Neuronal stem cell (in vitro differentiated cells): Measurements from ENCODE around the gene MGMT.

Source experiments
- DNase-seq: peaks from one replicate; pipeline ENCODE4 v3.0.0-alpha.2; 2013; ENCODE audit warnings: low spot score
- H2AFZ ChIP-seq: one replicate; pipeline ENCODE4 v1.6.1; 2013; ENCODE audit warnings: mild to moderate bottlenecking, low read length, inconsistent platforms
- H2AK5ac ChIP-seq: 2 replicates; pipeline ENCODE4 v1.6.1; 2013; ENCODE audit warnings: low read depth, mild to moderate bottlenecking, inconsistent platforms, low read length, moderate library complexity, mixed read lengths
- H2BK120ac ChIP-seq: 2 replicates; pipeline ENCODE4 v1.6.1; 2013; ENCODE audit warnings: low read depth, mild to moderate bottlenecking, inconsistent platforms, low read length, moderate library complexity, mixed read lengths
- H2BK12ac ChIP-seq: one replicate; pipeline ENCODE4 v1.6.1; 2013; ENCODE audit warnings: low read length, inconsistent platforms
- H2BK15ac ChIP-seq: 2 replicates; pipeline ENCODE4 v1.6.1; 2013; ENCODE audit warnings: mild to moderate bottlenecking, low read length, inconsistent platforms, mixed read lengths
- H2BK5ac ChIP-seq: one replicate; pipeline ENCODE4 v1.6.1; 2013; ENCODE audit warnings: inconsistent platforms, mild to moderate bottlenecking, low read length, moderate library complexity
- H3K14ac ChIP-seq: one replicate; pipeline ENCODE4 v1.6.1; 2013; ENCODE audit warnings: low read length, inconsistent platforms
- H3K18ac ChIP-seq: 2 replicates; pipeline ENCODE4 v1.6.1; 2013; ENCODE audit warnings: low read length, inconsistent platforms
- H3K23ac ChIP-seq: 2 replicates; pipeline ENCODE4 v1.6.1; 2013; ENCODE audit warnings: low read depth, mild to moderate bottlenecking, mixed read lengths, low read length, inconsistent platforms; ENCODE audit not compliant: poor library complexity
- H3K27ac ChIP-seq: replicated peaks from 3 replicates; pipeline ENCODE4 v1.5.1; 2013; ENCODE audit warnings: low read length, inconsistent platforms
- H3K27me3 ChIP-seq, 3 experiments: 2 replicates each; pipeline ENCODE4 v1.6.1; 2013; ENCODE audit warnings: low read length in 3 of 3, mild to moderate bottlenecking in 2 of 3, inconsistent platforms in 1 of 3, low read depth in 1 of 3, mixed read lengths in 1 of 3, moderate library complexity in 1 of 3; ENCODE audit not compliant: control insufficient read depth in 3 of 3, insufficient read depth in 3 of 3
- H3K36me3 ChIP-seq, 2 donors: replicated peaks in 1 of 2; 2 replicates each; pipeline ENCODE4 v1.6.1; 2013; ENCODE audit warnings: low read length in 2 of 2; ENCODE audit not compliant: control insufficient read depth in 2 of 2, insufficient read depth in 2 of 2
- H3K4ac ChIP-seq: 2 replicates; pipeline ENCODE4 v1.6.1; 2013; ENCODE audit warnings: inconsistent platforms, mild to moderate bottlenecking, low read length, moderate library complexity
- H3K4me1 ChIP-seq, 2 donors: 1 replicate in 1 of 2; 2 replicates in 1 of 2; pipeline ENCODE4 v1.6.1; 2013; ENCODE audit warnings: low read length in 2 of 2, low read depth in 1 of 2; ENCODE audit not compliant: control insufficient read depth in 2 of 2, insufficient read depth in 1 of 2
- H3K4me2 ChIP-seq: one replicate; pipeline ENCODE4 v1.6.1; 2013; ENCODE audit warnings: mild to moderate bottlenecking, low read length, inconsistent platforms; ENCODE audit not compliant: insufficient read depth, poor library complexity, severe bottlenecking
- H3K4me3 ChIP-seq, 2 donors: 2 replicates each; pipeline ENCODE4 v1.5.1; 2013; ENCODE audit warnings: low read length in 2 of 2, mild to moderate bottlenecking in 2 of 2, inconsistent platforms in 1 of 2, moderate library complexity in 1 of 2
- H3K79me1 ChIP-seq: one replicate; pipeline ENCODE4 v1.6.1; 2013; ENCODE audit warnings: low read depth, mild to moderate bottlenecking, inconsistent platforms, low read length, moderate library complexity
- H3K9ac ChIP-seq: one replicate; pipeline ENCODE4 v1.6.1; 2013; ENCODE audit warnings: mild to moderate bottlenecking, low read depth, low read length, inconsistent platforms; ENCODE audit not compliant: poor library complexity
- H3K9me3 ChIP-seq, 2 donors: replicated peaks in 1 of 2; 2 replicates each; pipeline versions ENCODE3 to v1.6.1; 2013; ENCODE audit warnings: low read length in 2 of 2, mild to moderate bottlenecking in 2 of 2, inconsistent platforms in 1 of 2, low read depth in 1 of 2, mixed read lengths in 1 of 2, moderate library complexity in 1 of 2; ENCODE audit not compliant: control insufficient read depth in 2 of 2, insufficient read depth in 1 of 2
- H4K8ac ChIP-seq: one replicate; pipeline ENCODE4 v1.6.1; 2013; ENCODE audit warnings: low read depth, mild to moderate bottlenecking, inconsistent platforms, low read length, moderate library complexity
- H4K91ac ChIP-seq: one replicate; pipeline ENCODE4 v1.6.1; 2013; ENCODE audit warnings: low read length, low read depth, mild to moderate bottlenecking, inconsistent platforms; ENCODE audit not compliant: poor library complexity
- WGBS, 2 donors: extraction: QIAGEN DNeasy Blood & Tissue Kit; methylation state at CpG; one replicate each; pipeline ENCODE4 v1.1.7; 2013; ENCODE audit warnings: missing lambda C conversion rate in 2 of 2, mixed read lengths in 1 of 2; ENCODE audit not compliant: insufficient read length in 2 of 2, insufficient replicate concordance in 1 of 2; ENCODE audit errors: extremely low coverage in 2 of 2; 5-methylcytosine and 5-hydroxymethylcytosine counted together

Gene MGMT

GRCh38 chr10:129601737-129602136 lies 134.7 kb downstream of the MGMT start:
- WGBS, 2 donors = no CpG with 5 or more reads among the region's 10 CpGs
- no peak overlapping the region for H2BK15ac ChIP-seq
- no peak overlapping the region for H3K9ac ChIP-seq
- H3K79me1 ChIP-seq = no peaks in the 10 kb centered on the region
- no peak overlapping the region for H2BK12ac ChIP-seq
- H3K4me2 ChIP-seq = no peak overlapping the region
- H3K14ac ChIP-seq = no peak overlapping the region
- H4K91ac ChIP-seq = no peak overlapping the region
- H2AFZ ChIP-seq = no peak overlapping the region
- no peak overlapping the region for H2BK120ac ChIP-seq
- no peak overlapping the region for H3K4ac ChIP-seq
- no peak overlapping the region for H3K23ac ChIP-seq
- no peak overlapping the region for H2AK5ac ChIP-seq
- no peak overlapping the region for H3K4me3 ChIP-seq
- no peak overlapping the region for H4K8ac ChIP-seq
- peaks cover 0 to 6% of the 10 kb centered on the region in 2 donors for H3K4me1 ChIP-seq
- H3K9me3 ChIP-seq = peaks cover 0 to 1% of the 10 kb centered on the region in 2 donors
- no peaks in the 10 kb centered on the region for H3K27me3 ChIP-seq
- DNase-seq = no peak
- no peak overlapping the region for H3K27ac ChIP-seq
- no peaks in the 10 kb centered on the region for H3K36me3 ChIP-seq
- no peak overlapping the region for H3K18ac ChIP-seq
- no peak overlapping the region for H2BK5ac ChIP-seq

- no peak overlapping the region for H3K27ac ChIP-seq
- no peak for DNase-seq
- H3K9me3 ChIP-seq = no peaks in the 10 kb centered on the region
- H2BK15ac ChIP-seq = no peak overlapping the region
- no peak overlapping the region for H3K18ac ChIP-seq
- H3K4me3 ChIP-seq = no peak overlapping the region
- H2BK5ac ChIP-seq = no peak overlapping the region
- no peak overlapping the region for H2AK5ac ChIP-seq
- H2BK120ac ChIP-seq = no peak overlapping the region
- no peak overlapping the region for H2AFZ ChIP-seq
- H4K8ac ChIP-seq = no peak overlapping the region
- no peaks in the 10 kb centered on the region for H3K79me1 ChIP-seq
- H3K36me3 ChIP-seq = no peaks in the 10 kb centered on the region
- no peak overlapping the region for H4K91ac ChIP-seq
- H3K4me2 ChIP-seq = no peak overlapping the region
- no peak overlapping the region for H2BK12ac ChIP-seq
- H3K14ac ChIP-seq = no peak overlapping the region
- WGBS, 2 donors = no CpG with 5 or more reads among the region's 6 CpGs
- H3K9ac ChIP-seq = no peak overlapping the region
- peaks cover 0 to 6% of the 10 kb centered on the region in 2 donors for H3K4me1 ChIP-seq
- H3K4ac ChIP-seq = no peak overlapping the region
- no peak overlapping the region for H3K23ac ChIP-seq
- no peaks in the 10 kb centered on the region for H3K27me3 ChIP-seq
Observed at GRCh38 chr10:129602938-129603535, 136.0 kb downstream of the MGMT start.

GRCh38 chr10:129604333-129605032 lies 137.4 kb downstream of the MGMT start:
- no peaks in the 10 kb centered on the region for H3K9me3 ChIP-seq
- DNase-seq = no peak

GRCh38 chr10:129605266-129605985 lies 138.4 kb downstream of the MGMT start:
- no peak overlapping the region for H3K23ac ChIP-seq
- H3K79me1 ChIP-seq = no peaks in the 10 kb centered on the region
- H3K27ac ChIP-seq = no peak overlapping the region
- no peak overlapping the region for H4K91ac ChIP-seq
- peaks cover 0 to 6% of the 10 kb centered on the region in 2 donors for H3K4me1 ChIP-seq
- H4K8ac ChIP-seq = no peak overlapping the region
- no peaks in the 10 kb centered on the region for H3K36me3 ChIP-seq
- no peak overlapping the region for H3K18ac ChIP-seq
- H2BK15ac ChIP-seq = no peak overlapping the region
- no peak overlapping the region for H2BK120ac ChIP-seq
- DNase-seq = no peak
- H3K4me3 ChIP-seq = no peak overlapping the region
- no peak overlapping the region for H2BK12ac ChIP-seq
- H3K9ac ChIP-seq = no peak overlapping the region
- no peak overlapping the region for H3K4ac ChIP-seq
- H3K27me3 ChIP-seq = no peaks in the 10 kb centered on the region
- no peak overlapping the region for H2AFZ ChIP-seq
- H2AK5ac ChIP-seq = no peak overlapping the region
- no CpG with 5 or more reads among the region's 11 CpGs for WGBS, 2 donors
- no peak overlapping the region for H2BK5ac ChIP-seq
- no peak overlapping the region for H3K4me2 ChIP-seq
- no peak overlapping the region for H3K14ac ChIP-seq
- H3K9me3 ChIP-seq = no peaks in the 10 kb centered on the region

More at GRCh38 chr10:129604333-129605032, 137.4 kb downstream of the MGMT start:
- WGBS, 2 donors = no CpG with 5 or more reads among the region's 10 CpGs
- H3K14ac ChIP-seq = no peak overlapping the region
- H2AFZ ChIP-seq = no peak overlapping the region
- no peak overlapping the region for H2BK120ac ChIP-seq
- H3K4ac ChIP-seq = no peak overlapping the region
- no peaks in the 10 kb centered on the region for H3K79me1 ChIP-seq
- H2AK5ac ChIP-seq = no peak overlapping the region
- no peak overlapping the region for H2BK5ac ChIP-seq
- H3K9ac ChIP-seq = no peak overlapping the region
- peaks cover 0 to 6% of the 10 kb centered on the region in 2 donors for H3K4me1 ChIP-seq
- no peaks in the 10 kb centered on the region for H3K36me3 ChIP-seq
- H4K8ac ChIP-seq = no peak overlapping the region
- peak overlapping the region; percentile 28 for H2BK15ac ChIP-seq
- no peak overlapping the region for H3K4me3 ChIP-seq
- no peak overlapping the region for H3K18ac ChIP-seq
- no peak overlapping the region for H3K23ac ChIP-seq
- H3K27ac ChIP-seq = no peak overlapping the region
- H3K27me3 ChIP-seq = no peaks in the 10 kb centered on the region
- H4K91ac ChIP-seq = no peak overlapping the region
- no peak overlapping the region for H3K4me2 ChIP-seq
- H2BK12ac ChIP-seq = no peak overlapping the region
